Common myeloid progenitor, CD34-positive (primary cell): ENCODE results near the gene CXCL17.
A peak's percentile ranks its signal among the peaks of the same experiment; 100 is the strongest.

Experiments used
- CTCF ChIA-PET: fragments of 350-600 bp; sonication (Branson Sonifier 250); formaldehyde crosslinking; loops from one replicate; lab custom pipeline; 2021; ENCODE audit warnings: antibody characterized with exemption; lab: Charles Lee
- POLR2A ChIA-PET: fragments of 350-600 bp; sonication (Branson Sonifier 250); formaldehyde crosslinking; loops from one replicate; lab custom pipeline; 2021; ENCODE audit warnings: antibody characterized with exemption; lab: Charles Lee
- DNase-seq, 3 donors: peaks; one replicate each; pipeline versions ENCODE4 v3.0.0 to v3.0.0-alpha.2; 2013
- H3K27ac ChIP-seq, 2 experiments: 1 replicate in 1 of 2; 2 replicates in 1 of 2; pipeline ENCODE4 v1.7.0; 2013; ENCODE audit warnings: inconsistent platforms in 2 of 2, low read length in 2 of 2, mild to moderate bottlenecking in 2 of 2, low read depth in 1 of 2, moderate library complexity in 1 of 2; ENCODE audit not compliant: severe bottlenecking in 2 of 2, insufficient read depth in 1 of 2, poor library complexity in 1 of 2
- H3K27me3 ChIP-seq, 5 experiments: replicated peaks in 2 of 5; 1 replicate in 3 of 5; 2 replicates in 2 of 5; pipeline versions ENCODE4 v1.6.1 to v1.7.0; 2013; ENCODE audit warnings: low read length in 4 of 5, mild to moderate bottlenecking in 2 of 5, moderate library complexity in 2 of 5, inconsistent platforms in 1 of 5; ENCODE audit not compliant: insufficient read depth in 5 of 5, control insufficient read depth in 4 of 5
- H3K36me3 ChIP-seq, 4 experiments: 1 replicate in 2 of 4; 2 replicates in 2 of 4; pipeline versions ENCODE4 v1.6.1 to v1.7.0; 2013; ENCODE audit warnings: low read length in 3 of 4, control low read depth in 1 of 4, mild to moderate bottlenecking in 1 of 4; ENCODE audit not compliant: control insufficient read depth in 4 of 4, insufficient read depth in 4 of 4
- H3K4me1 ChIP-seq, 4 experiments: 1 replicate in 3 of 4; 2 replicates in 1 of 4; pipeline versions ENCODE4 v1.6.1 to v1.7.1; 2013; ENCODE audit warnings: low read length in 3 of 4, mild to moderate bottlenecking in 3 of 4, control low read depth in 1 of 4, inconsistent platforms in 1 of 4, moderate library complexity in 1 of 4; ENCODE audit not compliant: control insufficient read depth in 4 of 4, insufficient read depth in 4 of 4; ENCODE audit errors: control extremely low read depth in 1 of 4
- H3K4me3 ChIP-seq, 7 experiments: 1 replicate in 4 of 7; 2 replicates in 3 of 7; pipeline versions ENCODE4 v1.5.1 to v1.7.0; 2013; ENCODE audit warnings: mild to moderate bottlenecking in 7 of 7, low read length in 6 of 7, moderate library complexity in 6 of 7, inconsistent platforms in 2 of 7, low read depth in 2 of 7, control low read depth in 1 of 7; ENCODE audit not compliant: insufficient read depth in 4 of 7, control insufficient read depth in 1 of 7; ENCODE audit errors: extremely low read depth in 1 of 7
- H3K9me3 ChIP-seq, 5 experiments: 1 replicate in 4 of 5; 2 replicates in 1 of 5; pipeline versions ENCODE4 v1.6.1 to v1.7.1; 2013; ENCODE audit warnings: low read length in 4 of 5, mild to moderate bottlenecking in 2 of 5, inconsistent platforms in 1 of 5, low read depth in 1 of 5, moderate library complexity in 1 of 5; ENCODE audit not compliant: control insufficient read depth in 4 of 5, insufficient read depth in 2 of 5; ENCODE audit errors: control extremely low read depth in 1 of 5
- WGBS: methylation state at CpG from one replicate; pipeline ENCODE4 v1.1.5; 2013; ENCODE audit not compliant: insufficient coverage; 5-methylcytosine and 5-hydroxymethylcytosine counted together

The CXCL17 gene

GRCh38 chr19:42440357-42441048, 2.2 kb downstream of the CXCL17 start:
- POLR2A ChIA-PET, result no interaction called here
- CTCF ChIA-PET, result interaction anchor here (0.6 to 3.1 kb wide), 18 partner anchors 9 to 1056 kb away, joined by 3 to 23 read pairs (median 3); partner anchors contain the start of genes CEACAM1 and CEACAM8

GRCh38 chr19:42436006-42436405, 6.7 kb downstream of the CXCL17 start:
- ChIA-PET POLR2A (interaction anchor here (0.6 kb wide), 1 partner anchor 13 kb away, joined by 4 read pairs; no protein-coding TSS in a partner anchor), CTCF (interaction anchor here (1.5 kb wide), 1 partner anchor 10 kb away, joined by 4 read pairs; no protein-coding TSS in a partner anchor)
- no CpG with 5 or more reads among the region's 3 CpGs for WGBS
- no peaks in the 10 kb centered on the region for H3K36me3 ChIP-seq
- H3K4me1 ChIP-seq, result peaks cover 6 to 15% (median 10%) of the 10 kb centered on the region in 4 experiments
- DNase-seq, result no peak
- H3K27me3 ChIP-seq, result no peaks in the 10 kb centered on the region
- H3K4me3 ChIP-seq, result no peak overlapping the region
- H3K27ac ChIP-seq, result no peak overlapping the region
- no peaks in the 10 kb centered on the region for H3K9me3 ChIP-seq

More at GRCh38 chr19:42440357-42441048, 2.2 kb downstream of the CXCL17 start:
- DNase-seq, result peak; percentile 74 to 88 (median 86)
- peaks cover 14 to 30% (median 18%) of the 10 kb centered on the region in 4 experiments for H3K4me1 ChIP-seq
- H3K36me3 ChIP-seq, result no peaks in the 10 kb centered on the region
- WGBS, result 28% methylated on average over 12 of the region's 16 CpGs
- peaks cover 0 to 2% (median 0%) of the 10 kb centered on the region in 5 experiments for H3K27me3 ChIP-seq
- no peaks in the 10 kb centered on the region for H3K9me3 ChIP-seq
- peak overlapping the region in 2 of 7 experiments; percentile 22 to 35 for H3K4me3 ChIP-seq
- H3K27ac ChIP-seq, result no peak overlapping the region

GRCh38 chr19:42435316-42435715, 7.4 kb downstream of the CXCL17 start:
- 100% methylated on average over 5 of the region's 6 CpGs for WGBS

GRCh38 chr19:42433503-42434260, 9.1 kb downstream of the CXCL17 start:
- Histone ChIP-seq H3K4me1 (peaks cover 0 to 4% (median 2%) of the 10 kb centered on the region in 4 experiments), H3K9me3 (no peaks in the 10 kb centered on the region), H3K27ac (no peak overlapping the region), H3K27me3 (no peaks in the 10 kb centered on the region), H3K36me3 (no peaks in the 10 kb centered on the region), H3K4me3 (no peak overlapping the region)
- 67% methylated on average over 7 of the region's 9 CpGs for WGBS
- peak; percentile 26 to 59 (median 43) for DNase-seq
- CTCF ChIA-PET, result interaction anchor here (1.0 to 1.4 kb wide), 4 partner anchors 10 to 102 kb away, joined by 3 read pairs; no protein-coding TSS in a partner anchor
- POLR2A ChIA-PET, result interaction anchor here (0.7 kb wide), 1 partner anchor 52 kb away, joined by 5 read pairs; no protein-coding TSS in a partner anchor

More at GRCh38 chr19:42435316-42435715, 7.4 kb downstream of the CXCL17 start:
- Histone ChIP-seq H3K4me3 (no peak overlapping the region), H3K36me3 (no peaks in the 10 kb centered on the region), H3K4me1 (peaks cover 0 to 8% (median 3%) of the 10 kb centered on the region in 4 experiments), H3K27me3 (no peaks in the 10 kb centered on the region), H3K9me3 (no peaks in the 10 kb centered on the region), H3K27ac (no peak overlapping the region)
- DNase-seq, result no peak
- ChIA-PET CTCF (interaction anchor here (1.5 kb wide), 1 partner anchor 9 kb away, joined by 4 read pairs; no protein-coding TSS in a partner anchor), POLR2A (no interaction called here)

- H3K36me3 ChIP-seq, result no peaks in the 10 kb centered on the region
- H3K27ac ChIP-seq, result no peak overlapping the region
- WGBS, result no CpG with 5 or more reads among the region's 1 CpG
- no peaks in the 10 kb centered on the region for H3K27me3 ChIP-seq
- no peak overlapping the region for H3K4me3 ChIP-seq
- H3K9me3 ChIP-seq, result no peaks in the 10 kb centered on the region
- peaks cover 0 to 2% (median under 1%) of the 10 kb centered on the region in 4 experiments for H3K4me1 ChIP-seq
- CTCF ChIA-PET, result interaction anchor here (1.0 to 1.8 kb wide), 2 partner anchors 9 to 89 kb away, joined by 3 to 8 read pairs; no protein-coding TSS in a partner anchor
- POLR2A ChIA-PET, result no interaction called here
- no peak for DNase-seq
These were observed 11.3 kb downstream of the CXCL17 start for GRCh38 chr19:42431486-42431885.

- POLR2A ChIA-PET, result no interaction called here
- CTCF ChIA-PET, result interaction anchor here (1.3 kb wide), 1 partner anchor 10 kb away, joined by 5 read pairs; no protein-coding TSS in a partner anchor
- H3K27ac ChIP-seq, result no peak overlapping the region
- 100% methylated on average over 1 of the region's 3 CpGs for WGBS
- H3K4me3 ChIP-seq, result no peak overlapping the region
- H3K27me3 ChIP-seq, result peaks cover 0 to 7% (median 0%) of the 10 kb centered on the region in 5 experiments
- H3K36me3 ChIP-seq, result no peaks in the 10 kb centered on the region
- DNase-seq, result no peak
- H3K9me3 ChIP-seq, result no peaks in the 10 kb centered on the region
- peaks cover 0 to 10% (median 6%) of the 10 kb centered on the region in 4 experiments for H3K4me1 ChIP-seq
These were observed 14.1 kb downstream of the CXCL17 start for GRCh38 chr19:42428676-42429075.
